Panc1 (cell line): ENCODE data around the gene ADGRL3. TPM values are rescaled to one million over a fixed set of nuclear protein-coding genes. Genes with fewer than 3 reads are reported as not detected.

ENCODE experiments used
- ATAC-seq: fragments of 200-7000 bp; cut with Tn5 transposase; 2 replicates; pipeline ENCODE4 v1.9.1; 2020; ENCODE audit warnings: mild to moderate bottlenecking, moderate library complexity
- BruUV-seq: library from RNA; stranded (reverse); fragments of 400-500 nt; replicated peaks from 2 replicates; lab custom pipeline; 2021; lab: Mats Ljungman, UMichigan
- CTCF ChIA-PET: fragments of 300-600 bp; sonication (Branson Sonifier 250); formaldehyde crosslinking; loops from one replicate; lab custom pipeline; 2022; ENCODE audit warnings: antibody characterized with exemption; lab: Charles Lee
- POLR2A ChIA-PET: fragments of 300-600 bp; sonication (Branson Sonifier 250); formaldehyde crosslinking; loops from one replicate; lab custom pipeline; 2022; ENCODE audit warnings: antibody characterized with exemption; lab: Charles Lee
- DNase-seq: peaks from one replicate; pipeline ENCODE4 v3.0.0-alpha.2; 2010; ENCODE audit warnings: low read depth, low spot score
- H3K27ac ChIP-seq: 2 replicates; pipeline ENCODE4 v1.5.1; 2011; ENCODE audit warnings: mild to moderate bottlenecking, low read length, inconsistent platforms
- H3K27me3 ChIP-seq: fragments of 200-500 bp; sonication (Bioruptor generic); 2 replicates; pipeline ENCODE4 v1.6.0; 2014; ENCODE audit warnings: low read length, inconsistent platforms; ENCODE audit not compliant: control insufficient read depth, insufficient read depth
- H3K36me3 ChIP-seq: fragments of 200-500 bp; sonication (Bioruptor generic); 2 replicates; pipeline ENCODE4 v1.5.1; 2014; ENCODE audit warnings: inconsistent platforms, mild to moderate bottlenecking, low read length, moderate library complexity; ENCODE audit not compliant: control insufficient read depth, insufficient read depth
- H3K4me1 ChIP-seq: 2 replicates; pipeline ENCODE4 v1.5.1; 2011; ENCODE audit warnings: inconsistent platforms, mild to moderate bottlenecking, low read length, moderate library complexity; ENCODE audit not compliant: control insufficient read depth, insufficient read depth
- H3K4me3 ChIP-seq, 2 experiments: 2 replicates each; pipeline ENCODE4 v1.5.1; 2011 to 2012; ENCODE audit warnings: low read depth in 2 of 2, low read length in 2 of 2, mild to moderate bottlenecking in 2 of 2, inconsistent platforms in 1 of 2, moderate library complexity in 1 of 2
- H3K9me3 ChIP-seq: fragments of 200-500 bp; sonication (Bioruptor generic); 2 replicates; pipeline ENCODE4 v1.5.1; 2014; ENCODE audit warnings: low read depth, mild to moderate bottlenecking, inconsistent platforms, low read length, moderate library complexity; ENCODE audit not compliant: control insufficient read depth, insufficient read depth
- CTCF ChIP-seq: fragments of 450-650 bp; IDR thresholded peaks from 2 replicates; pipeline ENCODE4 v1.5.1; 2017; ENCODE audit warnings: mild to moderate bottlenecking
- POLR2AphosphoS5 ChIP-seq: IDR thresholded peaks from 2 replicates; pipeline ENCODE4 v1.6.1; 2012; ENCODE audit warnings: mild to moderate bottlenecking, low read depth, low read length, moderate library complexity
- REST ChIP-seq, 2 experiments: IDR thresholded peaks; 2 replicates each; pipeline ENCODE4 v1.6.1; 2011 to 2012; ENCODE audit warnings: low read depth in 2 of 2, control low read depth in 1 of 2, low read length in 1 of 2, mild to moderate bottlenecking in 1 of 2, moderate library complexity in 1 of 2; ENCODE audit not compliant: insufficient read depth in 1 of 2
- SIN3A ChIP-seq: IDR thresholded peaks from 2 replicates; pipeline ENCODE4 v1.6.1; 2012; ENCODE audit warnings: low read depth, mild to moderate bottlenecking, low read length, moderate library complexity, borderline replicate concordance; ENCODE audit not compliant: insufficient read depth
- TCF7L2 ChIP-seq: IDR thresholded peaks from 2 replicates; pipeline ENCODE4 v1.6.1; 2011; ENCODE audit warnings: mild to moderate bottlenecking, low read depth, low read length, inconsistent platforms
- in situ Hi-C: cut with HindIII; loops from 2 replicates; pipeline ENCODE4 v1.10.0; 2016; ENCODE audit warnings: low sequenced_read_pairs, low pct_unique_long_range_greater_than_20kb
- intact Hi-C: fragments of 100-400 bp; cut with micrococcal nuclease; formaldehyde crosslinking; loops from one replicate; pipeline ENCODE4 v1.10.0; 2022; ENCODE audit not compliant: unreplicated experiment
- total RNA-seq: library from RNA; stranded (reverse); gene quantifications from one replicate; pipeline ENCODE4 v1.2.1, GENCODE V29; 2021; ENCODE audit not compliant: unreplicated experiment

ADGRL3 gene
- total RNA-seq, 1 experiment from 2014 or later: 0.23 TPM

GRCh38 chr4:61319156-61319555, 119.0 kb downstream of the ADGRL3 start:
- Histone ChIP-seq H3K36me3 (no peaks in the 10 kb centered on the region), H3K27ac (no peak overlapping the region), H3K4me3 (no peak overlapping the region), H3K27me3 (no peaks in the 10 kb centered on the region), H3K9me3 (no peaks in the 10 kb centered on the region), H3K4me1 (no peaks in the 10 kb centered on the region)
- ATAC-seq: no peak
- no peak for DNase-seq
- intact Hi-C loops: no loop called here
- in situ Hi-C loops: no loop called here
- no peak for TF ChIP-seq REST (IDR thresholded peaks at IDR 0.05; ENCODE audit: insufficient read depth in 1 of 2, low read depth in 2 of 2, low read length in 1 of 2)
- TF ChIP-seq TCF7L2: no peak
- TF ChIP-seq SIN3A: no peak
- TF ChIP-seq POLR2AphosphoS5: no peak
- no peak for TF ChIP-seq CTCF
- no TSS peak for BruUV-seq
- ChIA-PET POLR2A (no interaction called here), CTCF (no interaction called here)

GRCh38 chr4:61320154-61320553, 120.0 kb downstream of the ADGRL3 start:
- Histone ChIP-seq H3K4me3 (no peak overlapping the region), H3K4me1 (no peaks in the 10 kb centered on the region), H3K36me3 (no peaks in the 10 kb centered on the region), H3K27me3 (no peaks in the 10 kb centered on the region), H3K9me3 (no peaks in the 10 kb centered on the region), H3K27ac (no peak overlapping the region)
- ATAC-seq: no peak
- no peak for DNase-seq
- in situ Hi-C loops (no loop called here), intact Hi-C loops (no loop called here)
- ChIA-PET CTCF (no interaction called here), POLR2A (no interaction called here)
- no TSS peak for BruUV-seq
- no peak for TF ChIP-seq POLR2AphosphoS5
- no peak for TF ChIP-seq TCF7L2
- no peak for TF ChIP-seq CTCF
- no peak for TF ChIP-seq REST (IDR thresholded peaks at IDR 0.05; ENCODE audit: insufficient read depth in 1 of 2, low read depth in 2 of 2, low read length in 1 of 2)
- no peak for TF ChIP-seq SIN3A
